HG02588 (cell line): ENCODE results near the gene PTGIR.

Source experiments
- ATAC-seq: cut with Tn5 transposase; IDR thresholded peaks from one replicate; pipeline ENCODE4 v1.9.1; 2021; ENCODE audit warnings: mild to moderate bottlenecking, moderate library complexity; ENCODE audit not compliant: unreplicated experiment

The PTGIR gene, protein sequence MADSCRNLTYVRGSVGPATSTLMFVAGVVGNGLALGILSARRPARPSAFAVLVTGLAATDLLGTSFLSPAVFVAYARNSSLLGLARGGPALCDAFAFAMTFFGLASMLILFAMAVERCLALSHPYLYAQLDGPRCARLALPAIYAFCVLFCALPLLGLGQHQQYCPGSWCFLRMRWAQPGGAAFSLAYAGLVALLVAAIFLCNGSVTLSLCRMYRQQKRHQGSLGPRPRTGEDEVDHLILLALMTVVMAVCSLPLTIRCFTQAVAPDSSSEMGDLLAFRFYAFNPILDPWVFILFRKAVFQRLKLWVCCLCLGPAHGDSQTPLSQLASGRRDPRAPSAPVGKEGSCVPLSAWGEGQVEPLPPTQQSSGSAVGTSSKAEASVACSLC

DNA sequence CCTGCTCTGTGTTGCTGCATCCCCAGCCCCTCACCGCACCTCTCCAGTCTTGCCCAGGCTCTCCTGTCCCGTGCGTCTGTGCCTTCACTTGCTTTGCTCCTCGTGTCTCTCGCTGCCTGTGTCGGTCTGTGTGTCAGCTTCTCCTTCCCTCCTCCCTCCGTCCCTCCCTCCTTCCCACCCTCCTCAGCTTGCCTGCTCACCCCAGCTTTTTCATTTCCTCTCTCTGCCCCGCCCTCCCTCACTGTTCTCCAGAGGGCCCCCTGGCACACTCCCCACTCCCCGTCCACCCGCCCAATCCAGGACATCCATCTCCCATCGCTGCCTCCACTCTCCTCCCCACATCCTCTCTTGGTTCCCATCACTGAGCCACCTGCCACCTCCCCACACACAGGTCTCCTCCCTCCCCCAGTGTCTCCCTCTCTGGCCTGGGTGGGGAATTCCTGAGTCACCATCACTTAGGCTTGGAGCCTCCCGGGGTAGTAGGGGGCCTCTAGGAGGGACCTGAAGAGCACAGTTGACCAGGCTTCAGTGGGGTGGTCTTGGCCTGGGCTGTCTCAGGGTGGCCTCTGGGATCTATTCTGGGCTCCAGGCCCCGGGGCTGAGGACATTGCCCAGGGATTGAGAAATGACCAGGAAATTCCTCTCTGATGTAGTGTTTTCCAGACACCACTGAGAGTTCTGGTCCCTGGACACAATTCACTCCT, at the start of gene PTGIR:
TSS of gene PTGIR (minus strand) at position 132 of the 704 bp plus-strand sequence. CDS start 864 bp downstream, outside the sequence.
- no peak for ATAC-seq

DNA sequence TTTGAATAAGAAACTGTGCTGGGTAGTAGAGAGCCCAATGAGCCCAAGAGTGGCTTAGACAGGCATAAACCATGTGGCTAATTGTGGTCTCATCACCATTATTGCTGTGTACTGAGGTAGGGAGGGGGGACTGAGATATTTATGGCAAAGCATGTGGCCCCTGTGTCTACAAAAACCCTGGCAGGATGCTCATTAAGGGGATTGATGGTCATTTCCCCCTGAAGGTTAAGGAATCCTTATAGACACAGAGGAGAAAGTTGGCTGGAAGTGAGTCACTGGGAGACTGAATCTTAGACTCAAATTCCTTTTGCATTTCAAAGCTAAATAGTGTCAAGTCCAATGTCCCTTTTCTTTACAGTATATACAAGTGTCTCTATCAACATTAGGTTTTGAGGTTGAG, 45.9 kb upstream of the PTGIR start:
- no peak for ATAC-seq

DNA sequence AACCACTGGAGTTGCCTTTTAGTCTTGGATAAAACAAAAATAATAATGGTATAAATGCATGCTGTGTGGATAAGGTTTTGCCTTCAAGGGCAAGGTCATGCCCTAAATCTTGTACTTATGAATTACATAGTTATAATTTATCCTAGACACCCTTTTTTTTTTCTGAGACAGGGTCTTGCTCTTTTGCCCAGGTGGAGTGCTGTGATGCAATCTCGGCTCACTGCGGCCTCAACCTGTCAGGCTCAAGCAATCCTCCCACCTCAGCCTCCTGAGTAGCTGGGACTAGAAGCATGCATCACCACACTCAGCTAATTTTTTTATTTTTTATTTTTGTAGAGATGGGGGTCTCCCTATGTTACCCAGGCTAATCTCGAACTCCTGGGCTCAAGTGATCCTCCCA, 43.8 kb upstream of the PTGIR start:
- no peak for ATAC-seq

DNA sequence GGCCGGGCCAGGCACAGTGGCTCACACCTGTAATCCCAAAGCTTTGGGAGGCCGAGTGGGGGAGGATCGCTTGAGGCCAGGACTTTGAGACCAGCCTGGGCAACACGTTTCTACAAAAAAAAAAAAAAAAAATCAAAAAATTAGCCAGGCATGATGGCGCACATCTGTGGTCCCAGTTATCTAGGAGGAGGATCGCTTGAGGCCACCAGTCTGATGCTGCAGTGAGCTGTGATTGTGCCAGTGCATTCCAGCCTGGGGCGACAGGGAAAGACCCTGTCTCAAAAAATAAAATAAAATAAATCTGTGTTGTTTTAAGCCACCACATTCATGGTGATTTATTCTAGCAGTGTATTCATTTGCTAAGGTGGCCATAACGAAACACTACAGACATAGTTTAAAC, 40.2 kb upstream of the PTGIR start:
- ATAC-seq: no peak

DNA sequence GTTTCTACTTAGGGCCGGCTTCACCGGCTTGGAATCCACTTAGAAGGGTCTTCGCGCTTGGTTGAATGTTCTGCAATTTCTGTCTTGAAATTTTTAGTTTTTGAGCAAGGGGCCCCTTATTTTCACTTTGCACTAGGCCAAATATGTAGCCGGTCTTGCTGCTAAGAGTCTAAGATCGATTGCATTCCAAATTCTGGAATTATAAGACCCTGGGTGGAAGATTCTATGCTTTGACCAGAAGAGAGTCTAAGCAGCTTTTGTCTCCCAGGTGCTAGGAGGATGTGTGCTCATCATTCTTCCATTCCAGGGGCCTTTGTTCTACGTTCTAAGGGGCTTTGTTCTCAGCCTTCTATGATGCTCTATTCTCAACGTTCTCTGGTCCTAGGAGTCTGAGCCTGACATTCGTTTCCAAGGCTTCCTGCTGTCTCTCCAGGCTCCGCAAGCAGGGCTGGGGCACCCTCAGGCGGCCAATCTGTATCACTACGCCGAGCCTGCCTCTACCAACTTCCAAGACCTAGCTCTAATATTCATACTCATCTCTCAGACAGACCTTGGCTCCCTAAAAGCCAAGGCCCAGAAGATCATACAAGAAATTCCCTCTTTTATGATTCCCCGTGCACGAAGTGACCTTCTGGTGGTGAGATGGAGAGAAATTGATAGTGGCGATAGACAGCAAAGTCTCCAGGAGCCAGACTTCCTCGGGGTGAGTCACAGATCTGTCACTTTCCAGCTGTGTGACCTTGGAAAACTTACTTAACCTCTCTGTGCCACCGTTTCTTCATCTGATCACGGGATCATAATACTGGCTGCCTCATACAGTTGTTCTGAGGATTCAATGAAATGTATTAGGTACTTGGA, 37.1 kb upstream of the PTGIR start:
- no peak for ATAC-seq

DNA sequence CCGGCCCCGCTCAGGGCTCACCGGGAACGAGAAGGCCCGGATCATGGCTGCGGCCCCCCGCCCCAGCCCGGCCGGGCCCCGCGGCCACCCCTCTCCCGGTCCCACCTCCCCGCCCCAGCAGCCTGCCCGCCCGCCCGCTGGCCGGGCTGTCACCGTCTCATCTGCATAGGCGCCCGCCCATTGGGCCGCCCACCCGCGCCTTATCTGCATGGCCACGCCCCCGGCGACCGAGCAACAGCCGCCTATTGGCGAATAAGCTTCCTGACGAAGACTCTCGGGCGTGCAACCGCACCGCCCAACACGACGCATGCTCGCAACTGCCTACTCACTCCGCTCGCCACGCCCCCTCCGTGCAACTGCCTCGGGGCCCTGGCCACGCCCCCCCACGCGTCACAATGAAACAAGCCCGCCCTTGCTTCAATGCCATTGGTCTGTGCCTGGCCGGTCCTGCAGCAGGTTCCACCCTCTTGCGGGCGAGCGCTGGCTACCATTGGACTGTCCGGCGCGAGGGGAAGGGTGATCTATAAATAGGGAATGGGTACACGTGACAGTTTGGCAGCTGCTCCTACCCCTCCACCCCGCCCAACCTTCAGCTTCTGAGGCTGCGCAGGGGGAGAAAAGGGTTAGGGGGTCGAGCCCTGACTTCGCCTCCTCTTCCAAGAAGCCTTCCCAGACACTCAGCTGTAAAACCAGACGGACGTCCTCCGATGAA, 36.3 kb upstream of the PTGIR start, which contains the start of gene DACT3:
TSS of gene DACT3 (minus strand) at position 163 of the 712 bp plus-strand sequence. CDS start at position 45, 118 bp downstream.
- ATAC-seq: peak; percentile 88

DNA sequence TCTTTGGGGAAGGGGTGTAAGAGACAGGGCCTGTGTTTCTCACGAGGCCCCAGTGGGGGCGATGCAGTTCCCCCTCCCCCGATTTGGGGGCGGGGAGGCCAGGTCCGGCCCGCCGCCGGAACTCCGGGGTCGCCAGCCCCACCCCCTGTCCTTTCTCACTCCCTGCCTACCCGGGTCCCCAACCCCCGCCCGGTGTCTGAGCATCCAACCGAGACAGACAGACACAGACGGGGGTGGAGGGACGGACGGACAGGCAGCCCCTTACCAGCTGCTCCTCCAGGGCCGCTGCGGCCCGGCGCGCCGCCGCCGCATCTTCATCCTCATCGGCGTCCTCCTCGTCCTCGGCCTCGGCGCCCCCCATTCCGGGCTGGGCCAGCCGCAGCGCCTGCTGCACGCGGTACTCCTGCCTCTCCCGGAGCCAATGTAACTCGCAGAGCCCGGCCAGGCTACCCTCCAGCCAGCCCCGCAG, 35.7 kb upstream of the PTGIR start:
- no peak for ATAC-seq

DNA sequence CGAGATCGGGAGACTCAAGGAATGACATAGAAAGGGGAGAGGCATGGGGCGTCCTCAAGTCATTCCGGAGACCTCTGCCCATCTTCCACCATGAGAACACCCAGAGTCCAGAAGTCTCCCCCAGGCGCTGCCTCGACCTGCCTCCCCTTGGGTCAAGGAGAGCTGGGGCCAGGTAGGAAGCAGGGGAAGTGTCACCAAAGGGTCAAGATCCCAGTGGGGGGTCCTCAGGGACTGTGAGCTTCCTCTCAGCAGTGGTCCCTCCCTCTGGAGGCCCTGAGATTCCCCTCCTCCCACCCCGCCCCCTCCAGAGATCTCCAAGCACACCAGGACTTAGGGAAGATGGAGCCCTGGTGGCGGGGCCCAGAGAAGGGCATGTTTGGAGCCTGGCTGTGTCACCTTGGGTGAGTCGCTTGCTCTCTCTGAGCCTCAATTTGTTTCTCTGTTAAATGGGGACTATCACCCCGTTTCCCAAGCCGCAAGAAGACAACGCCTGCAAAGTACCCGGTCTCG, 35.2 kb upstream of the PTGIR start:
- ATAC-seq: no peak

DNA sequence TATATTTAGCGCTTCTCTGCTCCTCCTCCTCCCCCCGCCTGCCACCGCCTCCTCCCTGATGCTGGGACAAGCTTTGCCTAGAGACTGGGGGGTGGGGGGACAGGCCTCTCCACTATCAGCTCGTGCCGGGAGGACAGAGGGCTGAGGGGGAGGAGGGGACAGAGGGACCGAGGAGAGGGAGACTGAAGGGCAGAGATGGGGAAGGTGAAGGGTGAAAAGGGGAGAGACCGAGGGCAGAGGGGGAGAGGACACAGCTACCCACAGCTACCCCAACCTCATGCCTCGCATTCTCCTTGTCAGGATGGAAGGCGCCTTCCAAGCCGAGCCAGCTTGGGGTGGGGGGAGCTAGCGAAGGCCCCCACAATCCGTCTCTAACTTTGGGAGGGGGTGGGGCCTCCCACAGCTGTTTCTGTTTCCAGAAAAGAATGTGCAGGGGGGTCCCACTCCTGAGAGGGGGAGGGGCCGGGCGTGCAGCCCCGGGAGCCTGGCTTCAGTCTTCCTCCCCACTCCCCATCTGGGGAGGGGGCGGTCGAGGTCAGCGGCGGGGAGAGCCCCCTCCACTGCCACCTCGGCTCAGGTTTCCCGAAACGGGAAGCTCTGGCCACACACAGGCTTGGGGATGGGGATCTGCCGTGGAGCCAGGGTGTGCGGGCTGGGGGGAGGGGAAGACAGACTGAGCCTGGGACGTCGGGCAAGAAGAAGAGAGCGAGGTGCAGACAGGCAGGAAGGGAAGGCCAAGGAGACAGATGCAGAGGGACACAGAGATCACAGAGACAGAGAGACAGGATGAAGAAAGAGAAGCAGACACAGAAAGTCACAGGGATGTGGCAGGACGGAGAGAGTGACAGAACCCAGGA, 34.5 kb upstream of the PTGIR start:
- ATAC-seq: no peak

DNA sequence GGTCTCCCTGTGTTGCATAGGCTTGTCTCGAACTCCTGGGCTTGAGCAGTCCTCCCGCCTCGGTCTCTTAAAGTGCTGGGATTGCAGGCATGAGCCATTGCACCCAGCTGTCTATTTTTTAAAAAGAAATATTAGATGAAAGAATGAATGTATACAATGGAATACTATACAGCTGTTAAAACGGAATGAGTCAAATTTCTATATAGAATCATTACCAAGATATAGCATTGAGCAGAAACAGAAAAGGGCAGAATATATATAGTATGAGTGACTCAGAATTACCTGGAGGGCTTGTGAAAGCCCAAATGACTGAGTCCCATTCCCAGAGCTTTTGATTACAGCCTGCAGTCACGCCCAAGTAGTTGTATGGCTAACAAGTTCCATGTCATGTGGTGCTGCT, 31.7 kb upstream of the PTGIR start:
- ATAC-seq: no peak

DNA sequence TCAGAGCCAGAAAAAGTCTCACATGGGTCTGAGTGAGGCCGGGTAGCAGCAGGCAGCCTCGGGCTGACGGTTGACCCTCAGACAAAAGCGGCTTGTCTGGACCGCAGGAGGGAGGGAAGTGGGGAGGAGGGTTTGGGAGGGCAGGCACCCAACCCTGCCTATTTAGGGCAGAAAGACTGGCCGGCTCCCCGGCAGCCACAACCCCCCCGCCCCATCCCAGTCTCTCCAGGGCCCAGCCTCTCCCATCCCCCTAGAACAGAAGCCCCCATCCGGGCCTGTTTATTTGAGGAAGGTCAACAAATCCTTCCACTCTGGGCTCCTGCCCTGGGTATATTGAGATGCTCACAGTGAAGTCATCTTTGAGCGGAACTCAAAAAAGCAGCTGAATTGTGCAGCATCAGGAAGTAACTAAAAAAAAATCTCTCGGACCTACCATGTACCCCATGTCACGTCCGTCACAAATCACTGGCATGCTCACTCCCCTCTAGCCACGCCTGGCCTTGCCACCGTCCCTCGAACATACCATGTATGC, 29.8 kb upstream of the PTGIR start:
- ATAC-seq: no peak

DNA sequence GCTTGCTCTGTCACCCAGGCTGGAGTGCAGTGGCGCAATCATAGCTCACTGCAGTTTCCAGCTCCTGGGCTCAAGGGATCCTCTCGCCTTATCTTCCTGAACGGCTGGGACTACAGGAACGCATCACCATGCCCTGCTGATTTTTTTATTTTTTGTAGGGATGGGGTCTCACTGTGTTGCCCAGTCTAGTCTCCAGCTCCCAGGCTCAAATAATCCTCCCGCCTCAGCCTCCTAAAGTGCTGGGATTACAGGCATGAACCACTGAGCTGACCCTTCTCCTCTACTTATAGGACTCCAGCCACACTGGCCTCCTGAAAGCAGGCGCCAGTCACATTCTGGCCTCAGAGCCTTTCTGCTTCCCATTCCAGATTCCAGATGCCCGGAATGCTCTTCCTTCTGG, 25.6 kb upstream of the PTGIR start:
- no peak for ATAC-seq

DNA sequence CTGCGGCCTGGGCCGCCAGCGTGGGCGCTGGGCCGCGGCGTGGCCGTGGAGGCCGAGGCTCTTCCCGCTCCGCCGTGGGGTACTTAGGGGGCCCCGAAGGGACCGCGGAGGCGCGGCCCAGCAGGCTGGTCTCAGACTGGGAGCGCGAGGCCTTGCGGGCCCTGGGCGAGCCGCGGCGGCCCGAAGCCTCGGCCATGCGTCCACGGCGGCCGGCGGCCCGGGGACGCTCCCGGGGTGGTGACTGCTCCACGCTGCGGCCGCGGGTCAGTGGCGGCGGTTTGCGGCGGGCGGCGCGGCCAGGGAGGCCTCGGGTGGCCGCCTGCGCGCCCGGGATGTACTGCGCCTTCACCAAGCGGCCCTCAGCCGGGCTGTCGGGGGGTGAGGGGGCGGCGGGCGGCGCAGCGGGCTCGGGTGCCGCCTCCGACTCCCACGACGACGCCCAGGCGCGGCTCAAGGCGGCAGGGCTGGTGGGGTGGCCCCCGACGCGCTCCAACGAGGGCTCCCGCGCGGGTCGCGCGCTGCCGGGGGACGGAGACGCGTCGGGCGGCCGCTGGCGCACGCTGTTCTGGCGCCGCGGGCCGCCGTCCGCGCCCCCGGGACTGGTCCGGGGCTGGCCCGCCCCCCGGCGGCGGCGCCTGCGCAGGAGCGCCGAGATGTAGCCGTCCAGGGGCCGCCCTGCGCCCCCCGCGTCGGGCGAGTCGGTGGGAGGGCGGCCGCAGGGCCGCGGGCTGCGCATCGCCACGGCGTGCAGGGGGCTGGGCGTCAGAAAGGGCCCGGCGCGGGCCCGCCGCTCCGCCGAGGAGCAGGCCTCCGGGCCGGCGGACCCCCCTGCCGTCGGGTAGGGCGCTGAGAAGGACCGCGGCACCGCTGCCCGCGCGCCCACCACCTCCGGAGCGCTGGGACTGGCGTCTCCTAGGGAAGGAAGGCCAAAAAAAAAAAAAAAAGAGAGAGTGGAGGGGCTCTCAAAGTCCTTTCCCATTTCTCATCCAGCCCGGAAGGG, 24.4 kb upstream of the PTGIR start:
- ATAC-seq: no peak

DNA sequence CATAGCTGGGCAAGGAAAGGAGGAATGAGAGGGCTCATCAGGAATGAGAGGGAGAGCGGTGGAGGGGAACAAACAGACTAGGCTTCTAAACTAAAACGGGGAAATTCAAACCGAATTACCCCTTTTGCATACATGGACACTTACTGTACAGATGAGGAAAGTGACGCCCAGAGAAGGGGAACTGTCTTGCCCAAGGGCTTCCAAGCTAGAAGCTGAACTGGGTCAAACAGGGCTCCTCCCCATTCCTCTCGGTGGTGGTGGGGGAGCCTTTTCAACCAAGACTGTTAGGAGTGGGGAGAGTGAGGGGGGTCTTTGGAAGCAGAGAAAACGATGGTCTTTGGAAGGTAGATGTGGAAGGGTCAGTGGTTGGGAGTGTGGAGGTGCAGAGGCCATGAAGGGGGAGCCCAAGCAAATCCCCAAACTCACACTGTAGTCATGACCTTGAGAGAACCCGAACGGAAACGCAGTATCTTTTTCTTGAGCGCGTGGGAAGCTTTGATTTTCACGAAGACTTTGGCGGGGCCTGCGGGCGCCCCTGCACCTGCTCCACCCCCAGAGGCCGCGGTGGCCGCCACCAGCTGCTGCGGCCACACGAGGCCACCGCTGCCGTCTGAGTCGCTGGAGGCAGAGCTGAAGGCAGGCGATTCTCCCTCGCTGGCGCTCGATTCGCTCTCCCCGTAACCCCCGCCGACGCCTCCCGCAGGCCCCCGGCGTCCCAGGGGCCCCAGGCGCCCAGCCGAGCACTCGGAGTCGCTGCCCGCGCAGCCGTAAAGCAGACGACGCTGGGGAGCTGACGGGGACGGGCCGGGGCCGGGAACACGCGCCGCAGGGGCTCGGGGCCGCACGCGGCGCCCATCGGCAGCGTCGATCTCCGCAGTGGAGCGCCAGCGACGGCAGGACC, 23.4 kb upstream of the PTGIR start:
- ATAC-seq: no peak

DNA sequence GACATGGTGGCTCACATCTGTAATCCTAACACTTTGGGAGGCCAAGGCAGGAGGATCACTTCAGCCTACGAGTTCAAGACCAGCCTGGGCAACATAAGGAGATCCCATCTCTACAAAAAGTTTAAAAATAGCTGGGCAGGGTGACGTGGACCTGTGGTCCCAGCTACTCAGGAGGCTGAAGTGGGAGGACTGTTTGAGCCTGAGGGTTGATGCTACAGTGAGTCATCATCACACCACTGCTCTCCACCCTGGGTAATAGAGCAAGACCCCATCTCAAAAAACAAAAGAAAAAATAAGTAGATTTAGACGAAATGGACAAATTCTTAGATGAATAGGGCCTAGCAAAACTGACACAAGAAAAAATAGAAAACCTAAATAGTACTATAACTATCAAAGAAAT, 21.5 kb upstream of the PTGIR start:
- no peak for ATAC-seq

DNA sequence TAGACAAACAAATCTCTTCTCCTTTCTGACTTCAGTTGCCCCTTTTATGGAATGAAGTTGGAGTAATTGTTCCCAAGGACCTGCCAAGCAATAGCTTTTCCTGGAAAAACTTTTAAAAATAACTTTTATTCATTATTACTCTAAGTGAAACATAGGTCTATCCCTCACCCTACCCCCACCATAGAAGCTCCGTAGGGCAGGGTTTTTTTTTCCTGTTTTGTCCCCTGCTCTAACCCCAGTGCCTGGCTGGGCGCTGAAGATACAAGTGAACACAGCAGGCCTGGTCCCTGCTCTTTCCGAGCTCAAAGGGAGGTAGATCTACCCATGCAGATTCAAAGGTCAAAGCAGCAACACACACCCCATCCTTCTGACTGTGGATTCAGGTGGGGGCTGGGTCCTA, 19.8 kb upstream of the PTGIR start:
- no peak for ATAC-seq

DNA sequence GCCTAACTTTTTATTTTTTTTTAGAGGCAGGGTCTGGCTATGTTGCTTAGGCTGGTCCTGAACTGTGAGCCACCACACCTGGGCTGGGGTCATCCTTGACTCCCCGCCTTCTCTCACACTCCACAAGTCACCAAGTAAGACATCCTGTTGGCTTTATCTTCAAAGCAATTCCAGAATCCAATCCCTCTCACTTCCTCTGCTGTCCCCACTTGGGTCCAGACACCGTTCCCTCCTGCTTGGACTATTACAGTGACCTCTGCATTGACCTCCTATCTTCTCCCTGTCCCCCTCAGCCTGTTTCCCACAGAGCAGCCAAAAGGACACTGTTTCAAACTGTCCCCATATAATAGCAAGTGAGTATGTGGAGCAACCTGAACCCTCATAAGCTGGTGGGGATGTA, 15.8 kb upstream of the PTGIR start:
- no peak for ATAC-seq
